ENCODE results near the gene ATP8B1. TPM values are rescaled to one million over a fixed set of nuclear protein-coding genes. Genes with fewer than 3 reads are reported as not detected.

ATP8B1 gene
- total and polyA plus RNA-seq, 2 of the 4 experiments (the other 2 are of a cell fraction): 64.3 to 136 TPM

- TF ChIP-seq ELK1 (IDR thresholded peaks at IDR 0.05; ENCODE audit: borderline replicate concordance, low read depth, low read length) (no peak), POLR2A (IDR thresholded peaks at IDR 0.05; ENCODE audit: low read depth, low read length) (no peak), CHD1 (IDR thresholded peaks at IDR 0.05; ENCODE audit: low read depth, low read length) (no peak)
Measured at GRCh38 chr18:57785751-57786437, 17.2 kb downstream of the ATP8B1 start (continued).

- no peak overlapping the region for H2AFZ ChIP-seq (replicated peaks; ENCODE audit: low read length, poor library complexity)
- TF ChIP-seq CHD1 (IDR thresholded peaks at IDR 0.05; ENCODE audit: low read depth, low read length): no peak
- no peak for TF ChIP-seq USF2 (IDR thresholded peaks at IDR 0.05; ENCODE audit: low read depth, low read length)
- TF ChIP-seq MAFK (IDR thresholded peaks at IDR 0.05; ENCODE audit: low read depth, low read length): no peak
- no peak for TF ChIP-seq CTCF (conservative IDR thresholded peaks at IDR 0.05; ENCODE audit: low read depth, low read length)
- TF ChIP-seq FOS (IDR thresholded peaks at IDR 0.05; ENCODE audit: low read depth, low read length): no peak
- no peak for TF ChIP-seq MAZ (IDR thresholded peaks at IDR 0.05; ENCODE audit: borderline replicate concordance, low read depth, low read length)
- TF ChIP-seq RCOR1 (IDR thresholded peaks at IDR 0.05; ENCODE audit: insufficient replicate concordance, low read length): no peak
- no peak for TF ChIP-seq NFE2L2 (IDR thresholded peaks at IDR 0.05; ENCODE audit: low read depth, low read length)
- TF ChIP-seq RAD21 (IDR thresholded peaks at IDR 0.05; ENCODE audit: low read length): no peak
- TF ChIP-seq CEBPB (IDR thresholded peaks at IDR 0.05; ENCODE audit: low read depth, low read length): no peak
- TF ChIP-seq SMC3 (IDR thresholded peaks at IDR 0.05; ENCODE audit: low read depth, low read length): no peak
Measured at GRCh38 chr18:57784801-57785114, 18.4 kb downstream of the ATP8B1 start.

More at GRCh38 chr18:57784801-57785114, 18.4 kb downstream of the ATP8B1 start:
- no peak for ATAC-seq (ENCODE audit: low read depth)
- peak overlapping the region; percentile 18; the same call in 1 of the 2 replicates for H3K9ac ChIP-seq (ENCODE audit: low read depth, low read length)
- H3K4me1 ChIP-seq (ENCODE audit: control insufficient read depth, insufficient read depth, low read length): peaks cover 21% of the 10 kb centered on the region
- no peaks in the 10 kb centered on the region for H3K36me3 ChIP-seq (ENCODE audit: control insufficient read depth, insufficient read depth, low read length)
- POLR2A ChIA-PET (ENCODE audit: unreplicated experiment): no interaction called here
- H3K27me3 ChIP-seq (ENCODE audit: control insufficient read depth, insufficient read depth, low read length): no peaks in the 10 kb centered on the region
- intact Hi-C loops (cut with micrococcal nuclease): no loop called here
- H3K23ac ChIP-seq (ENCODE audit: low read depth, low read length): peak overlapping the region; percentile 50
- H3K9me1 ChIP-seq (ENCODE audit: insufficient read depth, low read length): peaks cover 11% of the 10 kb centered on the region
- peak overlapping the region; percentile 82 for H2BK120ac ChIP-seq (ENCODE audit: low read depth, low read length)
- WGBS, 2 experiments (ENCODE audit: extremely low coverage in 2 of 2, insufficient read length in 1 of 2): 67% methylated on average over 1 of the region's 4 CpGs; no CpG with 5 or more reads in 1 of the 2 experiments
- dilution Hi-C loops (cut with HindIII; ENCODE audit: low sequenced_read_pairs, unreplicated experiment): no loop called here
- no peak overlapping the region for H3K4me3 ChIP-seq (ENCODE audit: insufficient read depth, low read depth, low read length)
- H4K91ac ChIP-seq (ENCODE audit: insufficient read depth, low read depth, low read length): no peak overlapping the region
- H4K20me1 ChIP-seq (ENCODE audit: insufficient read depth, low read length): peaks cover 18% of the 10 kb centered on the region; the same call in 1 of the 2 replicates
- H4K5ac ChIP-seq (ENCODE audit: low read depth, low read length): no peak overlapping the region
- H3K27ac ChIP-seq (ENCODE audit: insufficient read depth, low read length): peak overlapping the region; percentile 41
- no peaks in the 10 kb centered on the region for H3K9me3 ChIP-seq (ENCODE audit: control insufficient read depth, insufficient read depth, low read length)
- BruUV-seq (replicated peaks): no TSS peak
- peak overlapping the region; percentile 18; the same call in 1 of the 3 replicates for H2BK15ac ChIP-seq (ENCODE audit: low read depth, low read length)
- CTCF ChIA-PET: interaction anchor here (1.2 kb wide), 1 partner anchor 11 kb away, joined by 3 read pairs; no protein-coding TSS in a partner anchor
- peak overlapping the region; percentile 59; the same call in 1 of the 2 replicates for H3K4me2 ChIP-seq (ENCODE audit: low read depth, low read length)
- DNase-seq: no peak
- H4K8ac ChIP-seq (ENCODE audit: low read depth in 2 of 2, low read length in 2 of 2): peak overlapping the region in 1 of 2 experiments; percentile 69; a peak in 2 of 4 replicates
- peak overlapping the region; percentile 66 for H2BK20ac ChIP-seq (ENCODE audit: low read depth, low read length)
- H2BK5ac ChIP-seq (ENCODE audit: low read depth, low read length, poor library complexity, severe bottlenecking): peak overlapping the region; percentile 86
- H2AK5ac ChIP-seq (ENCODE audit: low read depth, low read length): peak overlapping the region; percentile 72; the same call in 1 of the 2 replicates
- peak overlapping the region; percentile 7; the same call in 1 of the 2 replicates for H3K56ac ChIP-seq (ENCODE audit: extremely low read depth, insufficient read depth, low read length)
- peak overlapping the region; percentile 85; the same call in 1 of the 2 replicates for H3K4ac ChIP-seq (ENCODE audit: low read depth, low read length)
- in situ Hi-C loops (cut with MboI; ENCODE audit: low sequenced_read_pairs): no loop called here
- peaks cover 20 to 54% of the 10 kb centered on the region in 2 experiments for H3K79me1 ChIP-seq (ENCODE audit: low read depth in 1 of 2, low read length in 2 of 2)
- peak overlapping the region; percentile 31; the same call in 1 of the 2 replicates for H3K18ac ChIP-seq (ENCODE audit: low read depth, low read length)
- H2AK9ac ChIP-seq (replicated peaks; ENCODE audit: low read depth, low read length, poor library complexity): peak overlapping the region; percentile 34
- peak overlapping the region; percentile 38 for H3K14ac ChIP-seq (replicated peaks; ENCODE audit: low read depth, low read length)
